OCI-LY3 (cell line): Measurements from ENCODE around the gene TSTD2.
"Not testable (repeated sequence)": the region's sequence is repeated elsewhere in the genome, so short reads cannot be mapped to it uniquely, and the experiment has no call there.

Experiments used
- CTCF ChIP-seq: fragments of 200-600, 300-600 bp; sonication (generic); IDR thresholded peaks from 2 replicates; pipeline ENCODE4 v1.5.1; 2014; ENCODE audit warnings: antibody characterized with exemption, low read length, low read depth
- EZH2phosphoT487 ChIP-seq: fragments of 200-600 bp; shearing (Covaris generic); IDR thresholded peaks from 2 replicates; pipeline ENCODE4 v1.6.1; 2018; ENCODE audit warnings: antibody characterized with exemption, mixed run types, low read depth

- TF ChIP-seq EZH2phosphoT487, CTCF: not testable (repeated sequence)
These were observed 13.1 kb downstream of the TSTD2 start for GRCh38 chr9:97620063-97620462.
